GM19468 (cell line): ENCODE data around the gene TFEC.
"Not testable (repeated sequence)": the region's sequence is repeated elsewhere in the genome, so short reads cannot be mapped to it uniquely, and the experiment has no call there.

ENCODE experiments used
- ATAC-seq: cut with Tn5 transposase; IDR thresholded peaks from one replicate; pipeline ENCODE4 v1.9.1; 2021; ENCODE audit warnings: mild to moderate bottlenecking, moderate library complexity, moderate number of reproducible peaks; ENCODE audit not compliant: unreplicated experiment; ENCODE audit errors: extremely low read depth

The TFEC gene, protein sequence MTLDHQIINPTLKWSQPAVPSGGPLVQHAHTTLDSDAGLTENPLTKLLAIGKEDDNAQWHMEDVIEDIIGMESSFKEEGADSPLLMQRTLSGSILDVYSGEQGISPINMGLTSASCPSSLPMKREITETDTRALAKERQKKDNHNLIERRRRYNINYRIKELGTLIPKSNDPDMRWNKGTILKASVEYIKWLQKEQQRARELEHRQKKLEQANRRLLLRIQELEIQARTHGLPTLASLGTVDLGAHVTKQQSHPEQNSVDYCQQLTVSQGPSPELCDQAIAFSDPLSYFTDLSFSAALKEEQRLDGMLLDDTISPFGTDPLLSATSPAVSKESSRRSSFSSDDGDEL

GRCh38 chr7:116030651-116031276 is at the start of gene TFEC:
TFEC (minus strand) TSS chr7:116030763; CDS start chr7:115984441, 46,322 bp downstream.
- no peak for ATAC-seq

DNA sequence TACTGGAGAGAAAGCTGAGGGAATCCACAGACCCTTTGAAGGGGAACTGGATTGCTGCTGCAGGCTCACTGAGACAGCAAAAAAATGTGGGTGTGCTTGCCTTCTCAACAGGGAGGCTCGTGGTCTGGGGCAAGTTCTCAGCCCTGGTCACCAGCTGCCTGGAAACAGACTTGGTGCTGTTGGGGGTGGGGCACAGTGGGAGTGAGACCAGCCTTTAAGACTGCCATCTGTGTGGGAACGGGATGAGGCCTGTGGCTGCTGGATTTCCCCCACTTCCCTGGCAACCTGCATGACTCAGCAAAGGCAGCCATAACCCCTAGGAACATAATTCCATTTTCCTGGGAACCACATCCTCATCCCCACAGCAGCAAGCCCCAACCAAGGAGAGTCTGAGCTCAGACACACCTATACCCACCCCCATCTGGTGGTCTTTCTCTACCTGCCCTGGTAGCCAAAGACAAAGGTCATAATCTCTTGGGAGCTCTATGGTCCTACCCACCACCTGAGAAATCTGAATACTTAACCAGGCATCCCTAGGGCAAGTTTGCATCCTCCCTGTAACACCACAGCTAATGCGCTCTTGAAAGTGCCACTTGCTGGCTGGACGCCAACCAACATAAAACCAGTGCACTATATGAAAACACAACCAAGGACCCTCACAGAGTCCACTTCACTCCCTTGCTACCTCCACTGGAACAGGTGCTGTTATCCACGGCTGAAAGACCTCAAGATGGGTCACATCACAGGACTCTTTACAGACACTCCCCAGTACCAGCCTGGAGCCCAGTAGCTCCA is 45.0 kb upstream of the TFEC start:
- no peak for ATAC-seq

GRCh38 chr7:116071629-116072028 is 41.1 kb upstream of the TFEC start:
- ATAC-seq, result no peak

DNA sequence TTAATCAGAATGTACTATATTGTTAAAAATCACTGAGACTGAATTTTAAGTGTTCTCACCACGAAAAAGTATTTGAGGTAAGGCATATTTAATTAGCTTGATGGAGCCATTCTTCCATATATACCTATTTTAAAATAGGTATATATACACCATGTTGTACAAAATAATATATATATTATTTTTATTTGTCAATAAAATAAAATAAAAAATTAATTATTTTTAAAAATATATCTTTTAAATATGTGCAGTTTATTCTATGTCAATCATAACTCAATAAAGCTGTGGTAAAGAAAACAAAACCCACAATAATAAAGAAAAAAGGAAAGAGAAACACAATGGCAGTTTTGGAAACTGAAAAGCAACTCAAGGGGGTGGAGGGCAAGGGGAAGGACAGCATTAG is 33.6 kb upstream of the TFEC start:
- no peak for ATAC-seq

DNA sequence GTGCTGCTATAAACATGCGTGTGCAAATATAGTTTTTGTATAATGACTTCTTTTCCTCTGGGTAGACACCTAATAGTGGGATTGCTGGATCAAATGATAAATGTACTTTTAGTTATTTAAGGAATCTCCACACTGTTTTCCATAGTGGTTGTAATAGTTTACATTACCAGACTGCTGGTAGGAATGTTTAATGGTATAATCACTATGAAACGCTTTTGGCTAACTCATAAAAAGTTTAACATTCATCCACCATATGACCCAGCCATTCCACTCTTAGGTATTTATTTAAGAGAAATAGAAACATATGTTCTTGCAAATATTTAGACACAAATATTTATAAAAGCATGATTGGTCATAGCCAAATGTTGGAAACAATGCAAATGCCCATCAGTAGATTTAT is 32.1 kb upstream of the TFEC start:
- ATAC-seq, result no peak

- no peak for ATAC-seq
These were observed 21.4 kb upstream of the TFEC start for GRCh38 chr7:116052006-116052405.

DNA sequence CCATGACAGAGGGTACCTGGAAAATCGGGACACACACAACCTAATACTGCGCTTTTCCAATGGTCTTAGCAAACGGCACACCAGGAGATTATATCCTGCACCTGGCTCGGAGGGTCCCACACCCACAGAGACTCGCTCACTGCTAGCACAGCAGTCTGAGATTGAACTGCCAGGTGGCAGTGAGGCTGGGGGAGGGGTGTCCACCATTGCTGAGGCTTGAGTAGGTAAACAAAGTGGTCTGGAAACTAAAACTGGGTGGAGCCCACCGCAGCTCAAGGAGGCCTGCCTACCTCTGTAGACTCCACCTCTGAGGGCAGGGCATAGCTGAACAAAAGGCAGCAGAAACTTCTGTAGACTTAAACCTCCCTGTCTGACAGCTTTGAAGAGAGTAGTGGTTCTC is 16.7 kb upstream of the TFEC start:
- ATAC-seq, result not testable (repeated sequence)

- ATAC-seq, result no peak
These were observed 15.0 kb upstream of the TFEC start for GRCh38 chr7:116045532-116045931.

GRCh38 chr7:116041615-116042014 is 11.1 kb upstream of the TFEC start:
- ATAC-seq, result peak; percentile 75

- ATAC-seq, result no peak
These were observed 6.8 kb upstream of the TFEC start for GRCh38 chr7:116037401-116037800.

GRCh38 chr7:116034411-116034810 is 3.8 kb upstream of the TFEC start:
- ATAC-seq, result no peak

- ATAC-seq, result no peak
These were observed 2.3 kb upstream of the TFEC start for GRCh38 chr7:116032886-116033285.

DNA sequence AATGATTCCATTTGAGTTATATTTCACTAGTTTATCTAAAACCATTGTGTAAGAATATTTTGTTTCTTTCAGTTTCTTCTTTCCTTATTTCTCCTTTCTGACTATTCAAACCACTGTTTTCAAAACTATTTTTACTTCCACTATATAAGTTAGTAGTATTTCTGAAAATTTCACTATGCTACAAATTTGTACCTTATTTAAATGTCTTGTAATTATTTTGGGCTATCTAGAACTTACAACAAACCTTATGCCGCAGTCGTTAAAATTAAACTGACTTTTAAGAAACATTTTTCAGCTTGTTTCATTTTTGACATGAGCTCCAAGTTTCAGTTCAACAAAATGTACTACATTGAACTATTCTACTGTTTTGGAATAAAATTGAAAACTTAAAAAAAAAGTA is 1.8 kb downstream of the TFEC start:
- peak; percentile 77 for ATAC-seq

DNA sequence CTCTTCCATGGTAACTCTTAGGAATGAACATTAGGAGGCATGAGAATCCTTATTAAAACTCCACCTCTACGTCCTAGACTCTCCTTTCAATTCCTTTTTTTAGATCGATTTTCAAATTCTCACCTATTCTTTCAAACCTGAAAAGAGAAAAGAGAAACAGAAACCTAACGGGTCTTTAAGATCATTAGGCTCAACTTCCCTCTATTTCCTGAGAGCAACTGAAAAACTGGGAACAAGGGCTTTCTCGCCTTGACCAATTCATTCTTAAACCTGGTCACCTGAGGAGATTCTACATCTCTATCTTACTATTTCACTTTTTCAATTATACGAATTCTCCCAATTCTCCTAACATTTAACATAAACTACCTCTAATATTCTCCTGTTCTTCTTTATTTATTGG is 2.8 kb downstream of the TFEC start:
- ATAC-seq, result no peak

DNA sequence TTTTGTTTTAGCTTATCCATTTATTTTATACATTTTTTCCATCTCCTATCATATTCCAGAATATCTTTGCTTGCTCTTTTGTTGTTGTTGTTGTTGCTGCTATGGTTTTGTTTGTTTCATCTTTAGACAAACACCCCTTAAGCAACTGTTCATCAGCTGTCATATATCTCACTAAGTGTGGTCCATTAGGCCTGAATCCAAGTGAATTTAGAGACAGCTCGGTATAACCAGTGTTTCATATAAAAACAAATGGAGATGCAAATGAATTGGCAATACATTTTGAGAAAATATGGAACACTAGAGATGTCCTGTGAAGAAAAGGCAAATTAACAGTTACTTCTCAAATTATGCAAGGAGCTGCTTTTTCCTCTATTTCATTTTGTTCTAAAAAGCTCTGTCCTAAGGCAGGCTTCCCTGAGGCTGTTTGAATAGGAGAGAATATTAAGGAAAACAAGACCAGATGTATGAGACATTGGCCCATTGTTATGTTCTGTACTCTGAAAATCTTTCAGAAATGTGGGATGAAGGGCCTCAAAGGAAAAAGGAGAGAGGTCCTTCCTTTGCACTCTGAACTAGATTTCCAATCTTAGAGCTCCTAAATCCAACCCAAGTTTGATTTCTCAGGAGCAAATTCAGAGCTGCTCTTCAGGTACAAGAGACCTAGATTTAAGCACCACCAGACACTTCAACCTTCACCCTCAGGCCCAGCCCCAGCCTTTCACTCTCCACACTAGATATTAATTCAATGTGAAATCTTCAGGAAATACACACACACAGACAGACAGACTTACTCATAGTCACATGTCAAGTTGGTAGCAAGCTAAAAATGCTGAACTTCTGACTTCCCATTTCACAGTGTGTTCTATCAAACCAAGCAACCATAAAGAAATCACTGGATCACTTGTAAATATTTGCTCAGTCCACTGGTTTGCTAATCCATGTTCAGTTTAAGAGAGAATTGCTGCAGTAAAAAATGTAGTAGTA is 5.4 kb downstream of the TFEC start:
- no peak for ATAC-seq

DNA sequence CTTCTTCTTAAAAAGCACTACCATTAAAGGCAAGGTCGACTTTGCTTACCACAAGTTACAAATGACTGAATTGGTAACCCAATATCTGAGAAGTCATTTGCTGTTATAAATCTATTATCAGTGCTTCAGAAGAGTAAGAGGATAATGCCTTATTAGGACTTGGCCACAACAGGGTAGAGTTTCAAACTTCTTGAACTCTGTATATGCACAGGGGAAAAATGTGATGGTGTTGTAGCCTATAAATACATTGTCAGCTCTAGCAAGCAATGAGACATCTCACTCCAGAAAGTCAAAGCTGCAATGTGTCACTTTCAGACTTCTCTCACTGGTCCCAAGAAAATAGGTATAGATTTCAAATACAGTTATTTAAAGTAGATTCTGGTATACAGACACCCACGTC is 9.3 kb downstream of the TFEC start:
- ATAC-seq, result no peak

DNA sequence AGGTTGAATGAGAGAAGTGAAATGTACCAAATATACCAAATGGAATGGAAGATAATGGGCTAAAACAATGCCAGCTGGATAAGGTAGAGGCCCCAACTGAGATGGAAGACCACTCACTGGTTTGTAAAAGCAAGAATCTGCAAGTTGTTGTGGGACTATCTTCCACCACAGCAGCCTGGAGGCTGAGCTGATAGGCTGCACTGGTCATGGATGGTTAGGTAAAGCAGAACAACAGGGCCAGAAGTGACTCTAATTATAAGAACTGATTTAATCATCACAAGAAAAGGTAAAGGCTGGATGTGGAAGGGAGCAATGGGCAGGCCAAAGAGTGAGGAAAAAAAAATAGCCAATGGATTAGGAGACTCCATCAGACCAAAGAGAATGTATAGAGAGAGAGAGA is 11.8 kb downstream of the TFEC start:
- peak; percentile 26 for ATAC-seq

DNA sequence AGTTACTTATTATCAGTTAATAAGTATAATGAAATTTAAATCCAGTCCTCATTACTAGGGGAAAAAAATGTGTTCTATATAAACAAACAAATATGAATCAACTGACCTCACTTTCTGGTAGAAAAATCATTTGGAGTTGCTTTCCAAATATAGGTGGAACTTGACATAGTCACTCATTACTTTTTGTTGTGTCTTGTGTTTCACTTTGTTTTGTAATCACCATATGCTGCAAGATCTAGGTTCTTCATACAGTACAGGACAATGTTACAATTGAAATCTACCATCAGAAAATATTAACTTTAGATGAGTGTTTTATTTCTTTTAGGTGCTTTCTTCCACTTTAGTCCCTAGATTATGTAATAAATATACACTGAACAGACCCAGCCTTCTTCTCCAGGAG is 16.9 kb downstream of the TFEC start:
- no peak for ATAC-seq

DNA sequence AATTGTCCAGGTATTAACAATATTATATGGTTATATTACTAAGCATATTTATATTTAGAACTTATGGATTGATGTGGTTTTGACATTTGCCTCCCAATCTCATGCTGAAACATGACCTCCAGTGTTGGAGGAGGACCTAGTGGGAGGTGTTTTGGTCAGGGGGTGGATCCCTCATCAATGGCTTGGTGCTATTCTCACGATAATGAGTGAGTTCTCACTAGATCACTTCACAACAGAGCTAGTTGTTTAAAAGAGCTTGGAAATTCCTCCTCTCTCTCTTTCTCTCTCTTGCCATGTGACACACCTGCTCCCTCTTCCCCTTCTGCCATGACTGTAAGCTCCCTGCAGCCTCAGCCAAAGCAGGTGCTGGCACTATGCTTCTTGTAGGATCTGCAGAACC is 19.0 kb downstream of the TFEC start:
- no peak for ATAC-seq

DNA sequence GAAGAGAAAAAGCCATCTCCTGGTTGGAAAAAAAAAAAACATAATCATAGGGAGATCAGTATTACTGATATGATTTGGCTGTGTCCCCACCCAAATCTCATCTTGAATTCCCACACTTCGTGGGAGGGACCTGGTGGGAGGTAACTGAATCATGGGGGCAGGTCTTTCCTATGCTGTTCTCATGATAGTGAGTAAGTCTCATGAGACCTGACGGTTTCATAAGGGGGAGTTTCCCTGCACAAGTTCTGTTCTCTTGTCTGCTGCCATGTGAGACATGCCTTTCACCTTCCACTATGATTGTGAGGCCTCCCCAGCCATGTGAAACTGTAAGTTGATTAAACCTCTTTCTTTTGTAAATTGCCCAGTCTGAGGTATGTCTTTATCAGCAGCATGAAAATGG is 25.8 kb downstream of the TFEC start:
- ATAC-seq, result not testable (repeated sequence)
